ENCODE measurements around the gene VLDLR.
A peak's percentile ranks its signal among the peaks of the same experiment; 100 is the strongest.

Gene VLDLR

DNA sequence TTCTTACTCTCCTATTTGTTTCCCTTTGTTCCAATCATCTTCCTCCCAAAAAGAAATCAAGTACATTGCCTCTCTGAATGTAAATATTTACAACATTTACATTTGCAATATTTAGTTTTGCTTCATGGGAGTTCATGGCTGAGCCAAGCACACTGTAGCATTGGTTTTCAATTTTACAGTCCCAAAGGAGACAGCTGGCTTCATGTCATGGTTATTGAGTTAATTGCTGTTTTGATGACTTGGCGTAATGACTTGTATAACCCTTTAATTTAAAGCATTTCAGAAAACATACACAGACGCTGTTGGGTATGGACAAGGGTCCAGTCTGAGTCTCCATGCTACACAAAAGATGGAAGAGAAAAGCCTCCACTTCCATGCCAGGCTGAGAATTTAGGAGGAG lies 25.6 kb upstream of the VLDLR start:
- TF ChIP-seq CTCF (IDR thresholded peaks at IDR 0.05; ENCODE audit: low read depth, low read length), result no peak
- H3K9me3 ChIP-seq, result no peaks in the 10 kb centered on the region
- no peak for DNase-seq
- no peaks in the 10 kb centered on the region for H3K36me3 ChIP-seq
- no peak overlapping the region for H3K4me3 ChIP-seq (ENCODE audit: low read depth, low read length)
- H3K4me1 ChIP-seq, result no peaks in the 10 kb centered on the region
- no peaks in the 10 kb centered on the region for H3K27me3 ChIP-seq

- DNase-seq, result no peak
- Histone ChIP-seq H3K27me3 (no peaks in the 10 kb centered on the region), H3K36me3 (no peaks in the 10 kb centered on the region), H3K4me1 (no peaks in the 10 kb centered on the region; the same call in 1 of the 2 replicates), H3K9me3 (no peaks in the 10 kb centered on the region), H3K4me3 (ENCODE audit: low read depth, low read length) (no peak overlapping the region)
- no peak for TF ChIP-seq CTCF (IDR thresholded peaks at IDR 0.05; ENCODE audit: low read depth, low read length)
Observed at GRCh38 chr9:2597483-2597882, 24.1 kb upstream of the VLDLR start.

- DNase-seq, result no peak
- Histone ChIP-seq H3K27me3 (no peaks in the 10 kb centered on the region), H3K9me3 (no peaks in the 10 kb centered on the region), H3K4me1 (no peaks in the 10 kb centered on the region; the same call in 1 of the 2 replicates), H3K4me3 (ENCODE audit: low read depth, low read length) (no peak overlapping the region), H3K36me3 (no peaks in the 10 kb centered on the region)
- TF ChIP-seq CTCF (IDR thresholded peaks at IDR 0.05; ENCODE audit: low read depth, low read length), result no peak
Observed at GRCh38 chr9:2599896-2600295, 21.7 kb upstream of the VLDLR start.

- TF ChIP-seq CTCF (IDR thresholded peaks at IDR 0.05; ENCODE audit: low read depth, low read length), result peak; percentile 29; the same call in 1 of the 2 replicates
- DNase-seq, result no peak
Observed at GRCh38 chr9:2600307-2600706, 21.3 kb upstream of the VLDLR start.

GRCh38 chr9:2601785-2602378 lies 19.7 kb upstream of the VLDLR start:
- no peak overlapping the region for H3K4me3 ChIP-seq (ENCODE audit: low read depth, low read length)
- H3K4me1 ChIP-seq, result no peaks in the 10 kb centered on the region; the same call in 1 of the 2 replicates
- H3K27me3 ChIP-seq, result no peaks in the 10 kb centered on the region
- no peak for DNase-seq
- no peaks in the 10 kb centered on the region for H3K9me3 ChIP-seq
- no peak for TF ChIP-seq CTCF (IDR thresholded peaks at IDR 0.05; ENCODE audit: low read depth, low read length)
- no peaks in the 10 kb centered on the region for H3K36me3 ChIP-seq

More at GRCh38 chr9:2600307-2600706, 21.3 kb upstream of the VLDLR start:
- Histone ChIP-seq H3K27me3 (no peaks in the 10 kb centered on the region), H3K36me3 (no peaks in the 10 kb centered on the region), H3K4me1 (no peaks in the 10 kb centered on the region; the same call in 1 of the 2 replicates), H3K9me3 (no peaks in the 10 kb centered on the region), H3K4me3 (ENCODE audit: low read depth, low read length) (no peak overlapping the region)

DNA sequence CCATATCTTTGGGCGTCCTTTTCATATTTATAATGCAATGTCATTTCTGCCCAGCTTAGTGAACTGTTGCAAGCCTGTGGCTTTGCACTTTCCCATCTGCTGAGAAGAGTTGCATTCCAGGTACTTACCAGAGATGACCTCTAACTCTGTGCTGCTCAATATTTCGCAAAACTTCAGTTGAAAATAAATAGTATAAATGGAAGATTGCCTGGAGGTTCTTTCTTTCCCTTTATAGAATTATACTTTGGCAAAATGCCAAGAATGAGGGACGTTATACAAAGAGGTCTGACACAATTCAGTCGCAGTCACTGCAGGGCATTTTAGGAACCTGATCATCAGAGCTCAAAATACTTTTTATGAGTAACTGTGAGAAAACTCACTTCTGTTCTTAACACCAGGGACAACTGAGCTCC lies 18.9 kb upstream of the VLDLR start:
- H3K4me3 ChIP-seq (ENCODE audit: low read depth, low read length), result no peak overlapping the region
- H3K4me1 ChIP-seq, result no peaks in the 10 kb centered on the region; the same call in 1 of the 2 replicates
- no peak for DNase-seq

More for the DNA sequence above, 18.9 kb upstream of the VLDLR start:
- no peak for TF ChIP-seq CTCF (IDR thresholded peaks at IDR 0.05; ENCODE audit: low read depth, low read length)
- no peaks in the 10 kb centered on the region for H3K36me3 ChIP-seq
- H3K27me3 ChIP-seq, result no peaks in the 10 kb centered on the region
- no peaks in the 10 kb centered on the region for H3K9me3 ChIP-seq
